ENCODE results near the gene IDH2.
A peak's percentile ranks its signal among the peaks of the same experiment; 100 is the strongest.

IDH2 gene

GRCh38 chr15:90064911-90065681 lies 37.2 kb downstream of the IDH2 start:
- Histone ChIP-seq H3K4me3 (ENCODE audit: insufficient read depth, low read depth, low read length) (no peak overlapping the region), H3K36me3 (ENCODE audit: control insufficient read depth, insufficient read depth, low read length) (peaks cover 21% of the 10 kb centered on the region), H3K9me3 (ENCODE audit: control insufficient read depth, low read length) (no peaks in the 10 kb centered on the region), H3K4me1 (ENCODE audit: control insufficient read depth, insufficient read depth, low read length) (peaks cover 34% of the 10 kb centered on the region), H3K27me3 (ENCODE audit: control insufficient read depth, insufficient read depth, low read length, poor library complexity, severe bottlenecking) (no peaks in the 10 kb centered on the region), H3K27ac (ENCODE audit: insufficient read depth, low read depth, low read length, poor library complexity, severe bottlenecking) (no peak overlapping the region)
- 69 to 71% methylated on average over 30 of the region's 30 CpGs for WGBS, 2 experiments

DNA sequence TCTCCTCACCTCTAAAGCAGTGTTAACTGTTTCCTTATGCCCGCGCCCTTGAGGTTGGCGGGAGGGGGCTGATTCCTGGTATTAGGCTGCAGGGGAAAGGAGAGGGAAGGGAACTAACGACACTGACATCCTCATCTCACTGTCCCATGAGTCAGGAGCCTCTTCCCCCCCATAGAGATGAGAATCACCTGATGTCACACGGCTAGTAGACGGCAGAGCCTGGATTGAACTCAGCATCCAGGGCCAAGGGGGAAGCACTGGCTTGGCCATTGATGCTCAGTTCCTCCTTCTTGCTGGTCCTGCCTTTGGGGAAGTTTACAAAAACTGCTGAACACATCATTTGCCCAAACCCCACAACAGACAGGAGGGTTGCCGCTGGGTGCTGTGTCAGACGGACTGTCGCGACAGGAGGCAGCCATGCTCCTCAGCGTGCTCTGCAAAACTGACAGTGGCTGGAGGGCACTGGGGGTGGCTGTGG lies 38.5 kb downstream of the IDH2 start:
- H3K27me3 ChIP-seq (ENCODE audit: control insufficient read depth, insufficient read depth, low read length, poor library complexity, severe bottlenecking): no peaks in the 10 kb centered on the region

DNA sequence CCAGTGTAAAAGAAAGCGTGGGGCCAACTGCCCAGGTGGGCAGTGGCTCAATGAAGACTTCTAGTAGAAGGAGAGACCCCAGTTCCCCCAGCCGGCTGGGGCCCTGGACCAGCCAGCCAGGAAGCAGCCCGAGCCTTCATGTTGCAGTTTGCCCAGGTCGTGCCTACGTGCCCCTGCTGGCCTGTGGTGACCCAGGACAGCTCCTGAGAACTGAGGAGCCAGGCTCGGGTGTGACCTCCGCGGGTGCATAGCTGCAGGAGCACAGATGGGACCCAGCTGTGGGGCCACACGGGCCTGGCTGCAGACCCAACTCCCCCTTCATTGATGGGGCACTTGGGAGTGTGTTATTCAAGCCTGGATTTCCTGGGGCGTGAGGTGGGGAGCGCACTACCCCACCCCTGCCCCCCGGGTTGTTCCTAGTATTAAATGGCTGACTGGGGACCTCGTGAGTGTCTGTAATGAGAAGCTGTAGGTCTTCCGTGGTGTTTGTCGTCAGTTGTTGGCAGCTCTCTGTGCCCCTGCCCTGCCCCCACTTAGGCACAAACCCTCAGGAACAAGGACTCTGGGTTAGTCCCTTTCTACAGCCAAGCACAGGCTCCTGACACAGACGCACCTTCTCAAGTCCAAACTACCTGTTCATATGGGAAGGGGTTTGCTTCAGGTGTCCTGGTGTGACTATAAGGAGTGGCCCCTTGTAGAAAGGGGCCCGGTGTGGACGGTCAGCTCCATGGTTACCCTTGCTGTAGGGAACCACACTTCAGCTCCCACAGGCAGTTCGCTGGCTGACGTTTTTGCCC lies 39.1 kb downstream of the IDH2 start:
- Histone ChIP-seq H3K4me3 (ENCODE audit: insufficient read depth, low read depth, low read length) (no peak overlapping the region), H3K4me1 (ENCODE audit: control insufficient read depth, insufficient read depth, low read length) (peaks cover 34% of the 10 kb centered on the region), H3K27me3 (ENCODE audit: control insufficient read depth, insufficient read depth, low read length, poor library complexity, severe bottlenecking) (no peaks in the 10 kb centered on the region), H3K9me3 (ENCODE audit: control insufficient read depth, low read length) (no peaks in the 10 kb centered on the region), H3K27ac (ENCODE audit: insufficient read depth, low read depth, low read length, poor library complexity, severe bottlenecking) (peak overlapping the region; percentile 60), H3K36me3 (ENCODE audit: control insufficient read depth, insufficient read depth, low read length) (peaks cover 13% of the 10 kb centered on the region)
- 70 to 73% methylated on average over 20 of the region's 20 CpGs for WGBS, 2 experiments

More for the DNA sequence above, 38.5 kb downstream of the IDH2 start:
- H3K36me3 ChIP-seq (ENCODE audit: control insufficient read depth, insufficient read depth, low read length): peaks cover 16% of the 10 kb centered on the region
- H3K4me1 ChIP-seq (ENCODE audit: control insufficient read depth, insufficient read depth, low read length): peaks cover 34% of the 10 kb centered on the region
- WGBS, 2 experiments: 76 to 80% methylated on average over 11 of the region's 11 CpGs
- no peak overlapping the region for H3K27ac ChIP-seq (ENCODE audit: insufficient read depth, low read depth, low read length, poor library complexity, severe bottlenecking)
- H3K9me3 ChIP-seq (ENCODE audit: control insufficient read depth, low read length): no peaks in the 10 kb centered on the region
- H3K4me3 ChIP-seq (ENCODE audit: insufficient read depth, low read depth, low read length): no peak overlapping the region

DNA sequence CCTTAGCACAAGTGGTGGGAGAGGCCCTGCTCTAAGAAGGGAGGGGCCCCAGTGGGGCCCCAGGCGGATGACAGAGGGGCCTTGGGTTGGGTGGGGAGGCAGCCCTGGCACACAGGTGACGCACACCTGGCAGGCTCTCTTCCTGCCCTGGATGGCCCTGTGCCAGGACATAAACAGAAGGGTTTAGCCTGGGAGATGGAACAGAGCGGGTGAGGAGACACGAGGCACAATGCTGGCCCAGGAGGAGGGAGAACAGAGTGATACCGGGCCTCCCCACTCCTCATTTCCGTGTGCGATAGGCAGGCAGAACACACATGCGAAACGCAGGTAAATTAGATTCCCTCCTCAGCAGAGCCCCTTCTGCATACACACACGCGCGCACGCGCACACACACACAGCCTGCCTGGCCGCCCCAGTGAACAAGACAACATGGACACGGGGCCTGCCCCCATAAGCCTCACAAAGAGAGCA lies 39.8 kb downstream of the IDH2 start:
- H3K4me1 ChIP-seq (ENCODE audit: control insufficient read depth, insufficient read depth, low read length): peaks cover 34% of the 10 kb centered on the region
- WGBS, 2 experiments: 68% methylated on average over 16 of the region's 16 CpGs
- peak overlapping the region; percentile 60 for H3K27ac ChIP-seq (ENCODE audit: insufficient read depth, low read depth, low read length, poor library complexity, severe bottlenecking)

GRCh38 chr15:90062023-90062442 lies 40.2 kb downstream of the IDH2 start:
- H3K27ac ChIP-seq (ENCODE audit: insufficient read depth, low read depth, low read length, poor library complexity, severe bottlenecking): peak overlapping the region; percentile 60
- H3K36me3 ChIP-seq (ENCODE audit: control insufficient read depth, insufficient read depth, low read length): peaks cover 3% of the 10 kb centered on the region
- H3K27me3 ChIP-seq (ENCODE audit: control insufficient read depth, insufficient read depth, low read length, poor library complexity, severe bottlenecking): no peaks in the 10 kb centered on the region
- peaks cover 34% of the 10 kb centered on the region for H3K4me1 ChIP-seq (ENCODE audit: control insufficient read depth, insufficient read depth, low read length)
- H3K4me3 ChIP-seq (ENCODE audit: insufficient read depth, low read depth, low read length): no peak overlapping the region
- H3K9me3 ChIP-seq (ENCODE audit: control insufficient read depth, low read length): no peaks in the 10 kb centered on the region
- 30 to 38% methylated on average over 8 of the region's 8 CpGs for WGBS, 2 experiments

More for the DNA sequence above, 39.8 kb downstream of the IDH2 start:
- H3K4me3 ChIP-seq (ENCODE audit: insufficient read depth, low read depth, low read length): no peak overlapping the region
- no peaks in the 10 kb centered on the region for H3K9me3 ChIP-seq (ENCODE audit: control insufficient read depth, low read length)
- peaks cover 7% of the 10 kb centered on the region for H3K36me3 ChIP-seq (ENCODE audit: control insufficient read depth, insufficient read depth, low read length)
- H3K27me3 ChIP-seq (ENCODE audit: control insufficient read depth, insufficient read depth, low read length, poor library complexity, severe bottlenecking): no peaks in the 10 kb centered on the region

GRCh38 chr15:90060797-90061196 lies 41.5 kb downstream of the IDH2 start:
- no peaks in the 10 kb centered on the region for H3K27me3 ChIP-seq (ENCODE audit: control insufficient read depth, insufficient read depth, low read length, poor library complexity, severe bottlenecking)
- whole genome bisulfite sequencing, 2 experiments: 81 to 87% methylated on average over 3 of the region's 3 CpGs
- no peak overlapping the region for H3K27ac ChIP-seq (ENCODE audit: insufficient read depth, low read depth, low read length, poor library complexity, severe bottlenecking)
- H3K36me3 ChIP-seq (ENCODE audit: control insufficient read depth, insufficient read depth, low read length): no peaks in the 10 kb centered on the region
- no peaks in the 10 kb centered on the region for H3K9me3 ChIP-seq (ENCODE audit: control insufficient read depth, low read length)
- H3K4me1 ChIP-seq (ENCODE audit: control insufficient read depth, insufficient read depth, low read length): peaks cover 34% of the 10 kb centered on the region
- no peak overlapping the region for H3K4me3 ChIP-seq (ENCODE audit: insufficient read depth, low read depth, low read length)

GRCh38 chr15:90059208-90059985 lies 42.9 kb downstream of the IDH2 start:
- Histone ChIP-seq H3K9me3 (ENCODE audit: control insufficient read depth, low read length) (no peaks in the 10 kb centered on the region), H3K27me3 (ENCODE audit: control insufficient read depth, insufficient read depth, low read length, poor library complexity, severe bottlenecking) (no peaks in the 10 kb centered on the region), H3K36me3 (ENCODE audit: control insufficient read depth, insufficient read depth, low read length) (no peaks in the 10 kb centered on the region), H3K4me3 (ENCODE audit: insufficient read depth, low read depth, low read length) (no peak overlapping the region), H3K4me1 (ENCODE audit: control insufficient read depth, insufficient read depth, low read length) (peaks cover 34% of the 10 kb centered on the region), H3K27ac (ENCODE audit: insufficient read depth, low read depth, low read length, poor library complexity, severe bottlenecking) (no peak overlapping the region)
- WGBS, 2 experiments: 57 to 59% methylated on average over 21 of the region's 21 CpGs

DNA sequence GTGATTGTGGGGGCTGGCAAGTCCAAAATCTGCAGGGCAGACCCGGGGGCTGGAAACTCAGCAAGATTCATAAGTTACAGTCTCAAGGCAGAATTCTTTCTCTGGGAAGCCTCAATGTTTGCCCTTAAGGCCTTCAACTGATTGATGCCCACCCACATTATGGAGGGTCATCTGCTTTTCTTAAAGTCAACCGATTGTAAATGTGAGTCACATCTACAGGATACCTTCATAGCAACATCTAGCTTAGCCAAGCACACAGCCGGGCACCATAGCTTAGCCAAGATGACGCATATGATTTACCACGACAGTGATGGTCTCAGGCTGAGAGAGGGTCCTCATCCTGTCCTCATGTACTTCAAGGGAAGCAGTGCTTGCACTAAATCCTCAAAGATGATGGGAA lies 43.5 kb downstream of the IDH2 start:
- no peaks in the 10 kb centered on the region for H3K9me3 ChIP-seq (ENCODE audit: control insufficient read depth, low read length)
- no peaks in the 10 kb centered on the region for H3K27me3 ChIP-seq (ENCODE audit: control insufficient read depth, insufficient read depth, low read length, poor library complexity, severe bottlenecking)
- no peak overlapping the region for H3K4me3 ChIP-seq (ENCODE audit: insufficient read depth, low read depth, low read length)
- peaks cover 35% of the 10 kb centered on the region for H3K4me1 ChIP-seq (ENCODE audit: control insufficient read depth, insufficient read depth, low read length)
- H3K36me3 ChIP-seq (ENCODE audit: control insufficient read depth, insufficient read depth, low read length): no peaks in the 10 kb centered on the region
- WGBS, 2 experiments: 94 to 97% methylated on average over 5 of the region's 5 CpGs
- no peak overlapping the region for H3K27ac ChIP-seq (ENCODE audit: insufficient read depth, low read depth, low read length, poor library complexity, severe bottlenecking)

DNA sequence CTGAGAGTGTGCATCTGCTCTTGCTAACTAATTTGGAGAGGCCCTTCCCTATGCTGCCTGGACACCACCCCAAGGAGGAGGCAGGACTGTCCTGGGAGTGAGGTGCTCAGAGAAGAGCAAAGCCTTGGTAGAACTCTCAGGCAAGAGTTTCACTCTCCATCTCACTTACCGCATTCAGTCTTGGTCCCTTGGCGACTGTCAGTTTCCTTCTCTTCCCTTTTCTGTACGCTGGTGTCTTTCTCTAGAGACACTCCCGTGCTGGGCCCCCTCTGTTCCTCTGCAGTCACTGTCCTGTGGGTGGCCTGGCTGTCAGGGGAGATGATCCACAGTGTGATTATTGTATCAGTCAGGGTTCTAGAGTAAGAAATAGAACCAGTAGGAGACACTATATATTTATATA lies 44.0 kb downstream of the IDH2 start:
- Histone ChIP-seq H3K27me3 (ENCODE audit: control insufficient read depth, insufficient read depth, low read length, poor library complexity, severe bottlenecking) (no peaks in the 10 kb centered on the region), H3K4me1 (ENCODE audit: control insufficient read depth, insufficient read depth, low read length) (peaks cover 35% of the 10 kb centered on the region), H3K4me3 (ENCODE audit: insufficient read depth, low read depth, low read length) (no peak overlapping the region), H3K9me3 (ENCODE audit: control insufficient read depth, low read length) (no peaks in the 10 kb centered on the region), H3K36me3 (ENCODE audit: control insufficient read depth, insufficient read depth, low read length) (no peaks in the 10 kb centered on the region), H3K27ac (ENCODE audit: insufficient read depth, low read depth, low read length, poor library complexity, severe bottlenecking) (no peak overlapping the region)
- 93% methylated on average over 4 of the region's 4 CpGs for WGBS, 2 experiments
